HepG2 (cell line): ENCODE measurements around the gene FAM3D. TPM values are rescaled to one million over a fixed set of nuclear protein-coding genes. Genes with fewer than 3 reads are reported as not detected.

Source experiments
- DR1 ChIP-seq: sonication (generic); formaldehyde crosslinking; IDR thresholded peaks from 2 replicates; pipeline ENCODE4 v1.8.0; 2021; ENCODE audit warnings: mild to moderate bottlenecking, missing genetic modification reagents, inconsistent platforms
- GFI1 ChIP-seq: sonication (generic); formaldehyde crosslinking; IDR thresholded peaks from 2 replicates; pipeline ENCODE4 v1.5.0; 2020; ENCODE audit warnings: missing genetic modification reagents, mild to moderate bottlenecking, borderline replicate concordance
- KDM5A ChIP-seq: fragments of 200-600 bp; sonication (generic); IDR thresholded peaks from 2 replicates; pipeline ENCODE4 v1.7.0; 2018; ENCODE audit warnings: antibody characterized with exemption, mild to moderate bottlenecking, low read length, borderline replicate concordance
- MAZ ChIP-seq, 2 experiments: sonication (generic) in 1 of 2; formaldehyde crosslinking in 1 of 2; IDR thresholded peaks; 2 replicates each; pipeline versions ENCODE4 v1.5.0 to v1.6.1; 2012 to 2020; ENCODE audit warnings: low read depth in 2 of 2, mild to moderate bottlenecking in 2 of 2, borderline replicate concordance in 1 of 2, improper control_type of control experiment in 1 of 2, low read length in 1 of 2, missing genetic modification reagents in 1 of 2, moderate library complexity in 1 of 2
- MTA1 ChIP-seq: sonication (generic); formaldehyde crosslinking; IDR thresholded peaks from 2 replicates; pipeline ENCODE4 v1.4.0; 2020; ENCODE audit warnings: missing genetic modification reagents, mild to moderate bottlenecking, borderline replicate concordance
- PHF8 ChIP-seq: sonication (generic); formaldehyde crosslinking; IDR thresholded peaks from 2 replicates; pipeline ENCODE4 v1.5.0; 2020; ENCODE audit warnings: missing genetic modification reagents
- RXRA ChIP-seq: sonication (generic); formaldehyde crosslinking; IDR thresholded peaks from 2 replicates; pipeline ENCODE4 v1.5.1; 2020; ENCODE audit warnings: missing genetic modification reagents
- TGIF2 ChIP-seq: IDR thresholded peaks from 2 replicates; pipeline ENCODE4 v1.6.1; 2016; ENCODE audit warnings: control low read depth, missing compliant biosample characterization
- THYN1 ChIP-seq: sonication (generic); formaldehyde crosslinking; IDR thresholded peaks from 2 replicates; pipeline ENCODE4 v1.8.1; 2023; ENCODE audit warnings: low read depth, mild to moderate bottlenecking, moderate library complexity, missing genetic modification reagents, borderline replicate concordance
- TOPORS ChIP-seq: sonication (generic); formaldehyde crosslinking; IDR thresholded peaks from 2 replicates; pipeline ENCODE4 v1.8.0; 2023; ENCODE audit warnings: mild to moderate bottlenecking, missing genetic modification reagents
- ZBTB3 ChIP-seq: sonication (generic); formaldehyde crosslinking; IDR thresholded peaks from 2 replicates; pipeline ENCODE4 v1.4.0; 2020; ENCODE audit warnings: low read depth, mild to moderate bottlenecking, moderate library complexity, missing genetic modification reagents, borderline replicate concordance
- ZNF232 ChIP-seq: sonication (generic); formaldehyde crosslinking; IDR thresholded peaks from 2 replicates; pipeline ENCODE4 v1.4.0; 2020; ENCODE audit warnings: missing genetic modification reagents, borderline replicate concordance
- ZNF281 ChIP-seq: sonication (generic); formaldehyde crosslinking; IDR thresholded peaks from 2 replicates; pipeline ENCODE4 v1.4.0; 2020; ENCODE audit warnings: missing genetic modification reagents, borderline replicate concordance
- ZNF556 ChIP-seq: sonication (generic); formaldehyde crosslinking; IDR thresholded peaks from 2 replicates; pipeline ENCODE4 v1.4.0; 2020; ENCODE audit warnings: mild to moderate bottlenecking, missing genetic modification reagents, borderline replicate concordance
- ZNF574 ChIP-seq: sonication (generic); formaldehyde crosslinking; IDR thresholded peaks from 2 replicates; pipeline ENCODE4 v1.4.0; 2020; ENCODE audit warnings: missing genetic modification reagents
- ZNF788 ChIP-seq: sonication (generic); formaldehyde crosslinking; IDR thresholded peaks from 2 replicates; pipeline ENCODE4 v1.5.0; 2020; ENCODE audit warnings: mild to moderate bottlenecking, missing genetic modification reagents, borderline replicate concordance
- polyA plus RNA-seq, 8 experiments: library from polyadenylated mRNA; depleted of rRNA in 3 of 8; stranded (reverse) in 7 of 8; unstranded in 1 of 8; fragments of >200 nt; fragmentation: Illumina TruSeq in 4 of 8; extraction: Trizol in 4 of 8; gene quantifications; 2 replicates each; pipeline versions ENCODE4 v1.2.1 to v1.2.3, GENCODE V29; 2011 to 2016; ENCODE audit warnings: low read depth in 4 of 8, missing spikeins in 1 of 8, mixed read lengths in 1 of 8; ENCODE audit not compliant: insufficient read depth in 1 of 8
- total RNA-seq, 5 experiments: library from RNA; depleted of rRNA; stranded (reverse); fragments of >200 nt; fragmentation: Illumina TruSeq; extraction: Trizol; gene quantifications; 2 replicates each; pipeline ENCODE4 v1.2.3, GENCODE V29; 2016; ENCODE audit warnings: low read depth in 1 of 5
- TF ChIP-seq, protein P1 (sequence below): sonication (generic); formaldehyde crosslinking; IDR thresholded peaks from 2 replicates; pipeline ENCODE4 v1.5.1; 2020; ENCODE audit warnings: missing genetic modification reagents, mild to moderate bottlenecking, borderline replicate concordance
- TF ChIP-seq, protein P2 (sequence below): sonication (generic); formaldehyde crosslinking; IDR thresholded peaks from 2 replicates; pipeline ENCODE4 v1.8.1; 2023; ENCODE audit warnings: missing genetic modification reagents, inconsistent platforms, borderline replicate concordance

Gene FAM3D
- total and polyA plus RNA-seq, 2 of the 13 experiments (the other 11 are each of a cell fraction or from before 2014, with no cell fraction given): not detected

DNA sequence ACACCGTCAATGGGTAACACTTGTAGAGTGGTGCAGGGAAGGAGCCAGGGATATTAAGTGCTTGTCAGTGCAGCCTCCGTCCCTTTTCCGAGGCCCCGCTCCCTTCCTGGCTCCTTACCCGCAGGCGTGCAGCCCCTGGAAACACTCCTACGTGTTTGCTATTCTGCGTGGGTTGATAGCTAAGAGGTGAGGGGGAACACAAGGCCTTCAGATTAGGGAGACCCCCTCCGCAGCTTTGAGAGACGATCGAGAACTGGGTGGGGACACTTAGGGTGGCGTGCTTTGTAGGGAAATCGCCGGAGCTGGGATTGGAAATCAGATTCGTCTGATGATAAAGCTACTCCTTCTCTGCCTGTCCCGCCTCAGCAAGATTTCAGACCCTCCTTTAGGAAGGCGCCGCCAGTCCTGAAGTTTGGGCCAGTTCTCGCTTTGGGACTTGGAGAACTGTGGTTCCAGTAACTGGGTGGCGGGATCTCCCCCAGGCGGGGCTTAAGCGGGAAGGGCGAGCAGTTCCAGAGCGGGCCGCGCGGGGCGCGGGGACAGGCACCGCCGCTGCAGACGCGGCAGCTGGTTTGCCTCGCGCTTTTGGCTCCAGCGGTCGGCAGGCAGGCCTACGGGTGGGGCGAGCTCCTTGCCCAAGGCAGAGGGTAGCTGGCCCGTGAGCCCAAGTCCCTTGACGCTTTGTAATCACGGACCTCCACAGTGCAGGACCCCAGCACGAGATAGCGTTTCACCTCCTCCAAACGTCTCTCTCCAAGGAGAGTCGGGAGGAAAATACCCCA lies 81.4 kb downstream of the FAM3D start (continued):
- TF ChIP-seq, protein P1, sequence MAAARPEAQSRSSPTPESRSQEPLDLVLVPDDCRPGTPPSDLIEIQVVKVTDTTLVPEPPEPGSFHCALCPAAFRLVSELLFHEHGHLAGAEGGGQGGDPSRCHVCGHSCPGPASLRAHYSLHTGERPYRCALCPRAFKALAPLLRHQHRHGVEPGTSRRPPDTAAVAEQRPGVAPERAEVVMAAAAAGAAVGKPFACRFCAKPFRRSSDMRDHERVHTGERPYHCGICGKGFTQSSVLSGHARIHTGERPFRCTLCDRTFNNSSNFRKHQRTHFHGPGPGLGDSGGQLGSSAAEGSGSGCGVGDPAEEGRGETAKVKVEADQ (CRISPR knock-in tag): peak; percentile 17; the same call in 1 of the 2 replicates
- TF ChIP-seq ZNF556 (CRISPR knock-in tag): no peak
- no peak for TF ChIP-seq TGIF2 (CRISPR knock-in tag)
- TF ChIP-seq KDM5A: no peak
- 0 out of 2 replicates have a peak, but pooled peaks have one; percentile 23 for TF ChIP-seq DR1
- TF ChIP-seq, protein P2, sequence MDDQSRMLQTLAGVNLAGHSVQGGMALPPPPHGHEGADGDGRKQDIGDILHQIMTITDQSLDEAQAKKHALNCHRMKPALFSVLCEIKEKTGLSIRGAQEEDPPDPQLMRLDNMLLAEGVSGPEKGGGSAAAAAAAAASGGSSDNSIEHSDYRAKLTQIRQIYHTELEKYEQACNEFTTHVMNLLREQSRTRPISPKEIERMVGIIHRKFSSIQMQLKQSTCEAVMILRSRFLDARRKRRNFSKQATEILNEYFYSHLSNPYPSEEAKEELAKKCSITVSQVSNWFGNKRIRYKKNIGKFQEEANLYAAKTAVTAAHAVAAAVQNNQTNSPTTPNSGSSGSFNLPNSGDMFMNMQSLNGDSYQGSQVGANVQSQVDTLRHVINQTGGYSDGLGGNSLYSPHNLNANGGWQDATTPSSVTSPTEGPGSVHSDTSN: no peak
- no peak for TF ChIP-seq MAZ (IDR thresholded peaks at IDR 0.05; ENCODE audit: borderline replicate concordance, low read depth, low read length)
- TF ChIP-seq MAZ (CRISPR knock-in tag; IDR thresholded peaks at IDR 0.05; ENCODE audit: low read depth): 0 out of 2 replicates have a peak, but pooled peaks have one; percentile 30
- TF ChIP-seq MTA1: peak; percentile 39; the same call in 1 of the 2 replicates
- TF ChIP-seq ZNF281: no peak
- 0 out of 2 replicates have a peak, but pooled peaks have one; percentile 27 for TF ChIP-seq ZNF232 (CRISPR knock-in tag)
- TF ChIP-seq TOPORS (CRISPR knock-in tag): no peak
- peak; percentile 73; the same call in 1 of the 2 replicates for TF ChIP-seq ZNF788
- TF ChIP-seq RXRA (CRISPR knock-in tag): no peak
- TF ChIP-seq ZNF574 (CRISPR knock-in tag): peak; percentile 57; the same call in 1 of the 2 replicates
- TF ChIP-seq THYN1 (CRISPR knock-in tag): no peak
- no peak for TF ChIP-seq ZBTB3 (CRISPR knock-in tag)
- TF ChIP-seq PHF8 (CRISPR knock-in tag): no peak
- no peak for TF ChIP-seq GFI1 (CRISPR knock-in tag)
